Breast epithelium (tissue), 4 donors: Measurements from ENCODE around the gene FBXL13. TPM values are rescaled to one million over a fixed set of nuclear protein-coding genes. Genes with fewer than 3 reads are reported as not detected.
"Not testable (repeated sequence)": the region's sequence is repeated elsewhere in the genome, so short reads cannot be mapped to it uniquely, and the experiment has no call there.

ENCODE experiments used
- DNase-seq, 2 donors: peaks; one replicate each; pipeline ENCODE4 v3.0.0-alpha.2; 2019; ENCODE audit warnings: low spot score in 2 of 2
- H3K27ac ChIP-seq, 2 donors: fragments of 200-600 bp; sonication (generic) in 1 of 2; one replicate each; pipeline ENCODE4 v1.5.1; 2016 to 2019; ENCODE audit warnings: mild to moderate bottlenecking in 1 of 2
- H3K27me3 ChIP-seq, 2 donors: fragments of 200-600 bp; sonication (generic) in 1 of 2; one replicate each; pipeline versions ENCODE4 v1.5.1 to v1.6.0; 2017 to 2019; ENCODE audit warnings: control low read depth in 1 of 2, mild to moderate bottlenecking in 1 of 2
- H3K36me3 ChIP-seq: fragments of 200-600 bp; one replicate; pipeline ENCODE4 v1.5.1; 2019
- H3K4me1 ChIP-seq, 2 donors: fragments of 200-600 bp; sonication (generic); one replicate each; pipeline ENCODE4 v1.5.1; 2016 to 2019; ENCODE audit warnings: control low read depth in 1 of 2
- H3K4me3 ChIP-seq, 3 donors: fragments of 200-600 bp; sonication (generic); 1 replicate in 2 of 3; 2 replicates in 1 of 3; pipeline ENCODE4 v1.5.1; 2016 to 2019; ENCODE audit warnings: mild to moderate bottlenecking in 3 of 3, moderate library complexity in 2 of 3
- H3K9me3 ChIP-seq, 2 donors: fragments of 200-600 bp; sonication (generic) in 1 of 2; one replicate each; pipeline ENCODE4 v1.5.1; 2016 to 2019; ENCODE audit warnings: control low read depth in 1 of 2
- CTCF ChIP-seq, 3 donors: fragments of 450-650 bp; IDR thresholded peaks; one replicate each; pipeline ENCODE4 v1.5.1; 2016 to 2017; ENCODE audit warnings: antibody characterized with exemption in 3 of 3, mild to moderate bottlenecking in 3 of 3, moderate library complexity in 3 of 3
- POLR2A ChIP-seq: fragments of 450-650 bp; IDR thresholded peaks from one replicate; pipeline ENCODE4 v1.6.1; 2016; ENCODE audit warnings: antibody characterized with exemption, mild to moderate bottlenecking, moderate library complexity
- POLR2AphosphoS5 ChIP-seq, 3 donors: sonication (generic); formaldehyde crosslinking; IDR thresholded peaks; one replicate each; pipeline ENCODE4 v1.6.1; 2017; ENCODE audit warnings: antibody characterized with exemption in 3 of 3
- intact Hi-C: fragments of 100-400 bp; cut with DNase I; formaldehyde crosslinking; loops from one replicate; pipeline ENCODE4 v1.15.1; 2023; ENCODE audit warnings: low total_unique reads
- total RNA-seq, 3 donors: library from RNA; depleted of rRNA; stranded (reverse); fragments of >200 nt; gene quantifications; one replicate each; pipeline ENCODE4 v1.1.0, GENCODE V29; 2016

The FBXL13 gene
- total RNA-seq, 3 donors from 2014 or later = 1.1 to 4.2 (median 3.3) TPM

GRCh38 chr7:103097041-103097440, 22.4 kb upstream of the FBXL13 start:
- no peak for DNase-seq
- Histone ChIP-seq H3K4me3 (no peak overlapping the region), H3K27ac (no peak overlapping the region), H3K36me3 (no peaks in the 10 kb centered on the region), H3K4me1 (no peaks in the 10 kb centered on the region), H3K9me3 (no peaks in the 10 kb centered on the region), H3K27me3 (no peaks in the 10 kb centered on the region)
- no peak for TF ChIP-seq POLR2A
- intact Hi-C loops = no loop called here

DNA sequence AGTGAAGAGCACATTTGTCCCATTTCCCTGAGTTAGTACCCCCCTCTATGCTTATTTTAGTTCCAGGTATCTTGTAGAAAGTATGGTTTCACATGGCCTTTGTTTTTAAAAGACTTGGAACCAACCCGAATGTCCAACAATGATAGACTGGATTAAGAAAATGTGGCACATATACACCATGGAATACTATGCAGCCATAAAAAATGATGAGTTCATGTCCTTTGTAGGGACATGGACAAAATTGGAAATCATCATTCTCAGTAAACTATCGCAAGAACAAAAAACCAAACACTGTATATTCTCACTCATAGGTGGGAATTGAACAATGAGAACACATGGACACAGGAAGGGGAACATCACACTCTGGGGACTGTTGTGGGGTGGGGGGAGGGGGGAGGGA, 21.0 kb upstream of the FBXL13 start:
- H3K27me3 ChIP-seq, DNase-seq, intact Hi-C loops, H3K9me3 ChIP-seq, H3K36me3 ChIP-seq, H3K4me3 ChIP-seq, H3K4me1 ChIP-seq, H3K27ac ChIP-seq: not testable (repeated sequence)

GRCh38 chr7:103094102-103094501, 19.5 kb upstream of the FBXL13 start:
- Histone ChIP-seq H3K27ac (no peak overlapping the region), H3K9me3 (no peaks in the 10 kb centered on the region), H3K4me3 (no peak overlapping the region), H3K27me3 (no peaks in the 10 kb centered on the region), H3K36me3 (no peaks in the 10 kb centered on the region), H3K4me1 (no peaks in the 10 kb centered on the region)
- TF ChIP-seq POLR2AphosphoS5 (IDR thresholded peaks at IDR 0.05) (no peak), CTCF (IDR thresholded peaks at IDR 0.05) (no peak), POLR2A (no peak)
- intact Hi-C loops = no loop called here
- DNase-seq = no peak

- Histone ChIP-seq H3K27me3 (no peaks in the 10 kb centered on the region), H3K4me1 (no peaks in the 10 kb centered on the region), H3K36me3 (no peaks in the 10 kb centered on the region), H3K4me3 (no peak overlapping the region), H3K27ac (no peak overlapping the region), H3K9me3 (no peaks in the 10 kb centered on the region)
- intact Hi-C loops = no loop called here
- no peak for TF ChIP-seq POLR2A
- DNase-seq = no peak
These were observed 18.8 kb upstream of the FBXL13 start for GRCh38 chr7:103093429-103093828.

- H3K36me3 ChIP-seq, intact Hi-C loops, H3K27me3 ChIP-seq: not testable (repeated sequence)
These were observed 17.7 kb upstream of the FBXL13 start for GRCh38 chr7:103092321-103092720.

GRCh38 chr7:103083210-103083609, 8.6 kb upstream of the FBXL13 start:
- no peaks in the 10 kb centered on the region for H3K36me3 ChIP-seq
- no peak overlapping the region for H3K27ac ChIP-seq
- H3K27me3 ChIP-seq = no peaks in the 10 kb centered on the region
- no peak for DNase-seq
- H3K4me3 ChIP-seq = no peak overlapping the region
- no peaks in the 10 kb centered on the region for H3K4me1 ChIP-seq
- TF ChIP-seq CTCF (IDR thresholded peaks at IDR 0.05) (no peak), POLR2A (no peak), POLR2AphosphoS5 (IDR thresholded peaks at IDR 0.05) (no peak)
- H3K9me3 ChIP-seq = no peaks in the 10 kb centered on the region
- intact Hi-C loops = no loop called here

More at GRCh38 chr7:103092321-103092720, 17.7 kb upstream of the FBXL13 start:
- H3K4me3 ChIP-seq, H3K27ac ChIP-seq, H3K9me3 ChIP-seq, DNase-seq, H3K4me1 ChIP-seq: not testable (repeated sequence)

DNA sequence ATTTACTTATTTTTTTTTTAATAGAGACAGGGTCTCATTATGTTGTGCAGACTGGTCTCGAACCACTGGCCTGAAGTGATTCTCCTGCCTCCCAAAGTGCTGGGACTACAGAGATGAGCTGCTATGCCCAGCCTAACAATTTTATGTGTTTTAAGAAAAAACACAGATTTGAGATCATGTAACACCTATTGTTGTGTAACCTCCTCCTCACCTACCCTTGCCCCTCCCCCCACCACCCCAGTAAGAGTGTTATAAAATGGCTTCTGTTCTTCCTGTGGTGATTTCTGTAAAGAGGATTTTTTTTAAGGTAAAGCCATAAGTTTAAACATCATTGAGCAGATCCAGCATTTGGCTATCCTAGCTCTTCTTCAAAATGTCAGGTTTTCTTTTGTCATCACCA, 7.9 kb upstream of the FBXL13 start:
- no peak for TF ChIP-seq CTCF (IDR thresholded peaks at IDR 0.05)
- no peak for TF ChIP-seq POLR2A
- TF ChIP-seq POLR2AphosphoS5 (IDR thresholded peaks at IDR 0.05) = no peak
- intact Hi-C loops = no loop called here
- Histone ChIP-seq H3K9me3 (no peaks in the 10 kb centered on the region), H3K36me3 (no peaks in the 10 kb centered on the region), H3K27ac (no peak overlapping the region), H3K4me1 (no peaks in the 10 kb centered on the region), H3K27me3 (no peaks in the 10 kb centered on the region), H3K4me3 (no peak overlapping the region)
- DNase-seq = no peak
